ENCODE data around the gene CANT1.

CANT1 gene

GRCh38 chr17:79027274-79027924 lies 17.8 kb upstream of the CANT1 start:
- Histone ChIP-seq H2AFZ (ENCODE audit: insufficient read depth, low read length, poor library complexity) (no peak overlapping the region), H3K27me3 (ENCODE audit: insufficient read depth, low read length) (peaks cover 13% of the 10 kb centered on the region), H3K18ac (ENCODE audit: low read length) (no peak overlapping the region), H2BK12ac (ENCODE audit: low read length) (peak overlapping the region; percentile 13), H4K91ac (ENCODE audit: low read depth, low read length) (no peak overlapping the region), H2BK5ac (ENCODE audit: low read depth, low read length, poor library complexity) (no peak overlapping the region), H3K4me3 (ENCODE audit: low read depth, low read length) (no peak overlapping the region), H3K4me1 (ENCODE audit: control insufficient read depth in 1 of 2, insufficient read depth in 2 of 2, low read length in 2 of 2) (peaks cover 23 to 36% of the 10 kb centered on the region in 2 experiments), H3K36me3 (ENCODE audit: control insufficient read depth in 1 of 2, insufficient read depth in 2 of 2, low read length in 2 of 2) (no peaks in the 10 kb centered on the region), H2BK120ac (ENCODE audit: insufficient read depth, low read length, poor library complexity) (no peak overlapping the region), H3K27ac (ENCODE audit: low read depth, low read length) (no peak overlapping the region), H4K8ac (ENCODE audit: low read depth, low read length) (no peak overlapping the region), H3K14ac (ENCODE audit: low read length) (peak overlapping the region; percentile 10), H3K79me2 (ENCODE audit: control insufficient read depth, insufficient read depth, low read length, poor library complexity) (peaks cover 2% of the 10 kb centered on the region), H3K9ac (ENCODE audit: low read length) (no peak overlapping the region), H2AK5ac (ENCODE audit: low read length) (no peak overlapping the region), H3K9me3 (ENCODE audit: insufficient read depth, low read depth, low read length) (no peaks in the 10 kb centered on the region), H3K79me1 (ENCODE audit: low read length) (peaks cover 13% of the 10 kb centered on the region), H3K23ac (ENCODE audit: low read length) (no peak overlapping the region), H4K12ac (ENCODE audit: low read depth, low read length) (no peak overlapping the region), H3K4ac (ENCODE audit: low read depth, low read length) (no peak overlapping the region), H3K4me2 (ENCODE audit: low read length) (no peak overlapping the region)
- no CpG with 5 or more reads among the region's 10 CpGs for WGBS (ENCODE audit: extremely low coverage, insufficient coverage, insufficient read length)
- DNase-seq: no peak

- H2BK120ac ChIP-seq (ENCODE audit: insufficient read depth, low read length, poor library complexity): no peak overlapping the region
- H3K9ac ChIP-seq (ENCODE audit: low read length): no peak overlapping the region
- H2BK12ac ChIP-seq (ENCODE audit: low read length): no peak overlapping the region
- peak in 1 of 2 donors; percentile 68 for DNase-seq
- H3K79me2 ChIP-seq (ENCODE audit: control insufficient read depth, insufficient read depth, low read length, poor library complexity): peaks cover 2% of the 10 kb centered on the region
- H4K8ac ChIP-seq (ENCODE audit: low read depth, low read length): no peak overlapping the region
- no peak overlapping the region for H3K23ac ChIP-seq (ENCODE audit: low read length)
- H4K12ac ChIP-seq (ENCODE audit: low read depth, low read length): no peak overlapping the region
- no peak overlapping the region for H3K4me2 ChIP-seq (ENCODE audit: low read length)
- H3K36me3 ChIP-seq (ENCODE audit: control insufficient read depth in 1 of 2, insufficient read depth in 2 of 2, low read length in 2 of 2): no peaks in the 10 kb centered on the region
- no peak overlapping the region for H2AK5ac ChIP-seq (ENCODE audit: low read length)
- peaks cover 13% of the 10 kb centered on the region for H3K79me1 ChIP-seq (ENCODE audit: low read length)
- no CpG with 5 or more reads among the region's 16 CpGs for WGBS (ENCODE audit: extremely low coverage, insufficient coverage, insufficient read length)
- no peak overlapping the region for H3K18ac ChIP-seq (ENCODE audit: low read length)
- H3K27ac ChIP-seq (ENCODE audit: low read depth, low read length): no peak overlapping the region
- no peak overlapping the region for H3K4ac ChIP-seq (ENCODE audit: low read depth, low read length)
- H3K4me1 ChIP-seq (ENCODE audit: control insufficient read depth in 1 of 2, insufficient read depth in 2 of 2, low read length in 2 of 2): peaks cover 18 to 29% of the 10 kb centered on the region in 2 experiments
- peaks cover 13% of the 10 kb centered on the region for H3K27me3 ChIP-seq (ENCODE audit: insufficient read depth, low read length)
- H2AFZ ChIP-seq (ENCODE audit: insufficient read depth, low read length, poor library complexity): no peak overlapping the region
- H3K4me3 ChIP-seq (ENCODE audit: low read depth, low read length): no peak overlapping the region
- no peak overlapping the region for H2BK5ac ChIP-seq (ENCODE audit: low read depth, low read length, poor library complexity)
- no peak overlapping the region for H3K14ac ChIP-seq (ENCODE audit: low read length)
- no peaks in the 10 kb centered on the region for H3K9me3 ChIP-seq (ENCODE audit: insufficient read depth, low read depth, low read length)
- peak overlapping the region; percentile 12 for H4K91ac ChIP-seq (ENCODE audit: low read depth, low read length)
Measured at GRCh38 chr17:79026376-79027273, 17.1 kb upstream of the CANT1 start.

GRCh38 chr17:79024901-79025737 lies 15.6 kb upstream of the CANT1 start:
- no peak overlapping the region for H2BK5ac ChIP-seq (ENCODE audit: low read depth, low read length, poor library complexity)
- H3K36me3 ChIP-seq (ENCODE audit: control insufficient read depth in 1 of 2, insufficient read depth in 2 of 2, low read length in 2 of 2): no peaks in the 10 kb centered on the region
- no peaks in the 10 kb centered on the region for H3K9me3 ChIP-seq (ENCODE audit: insufficient read depth, low read depth, low read length)
- H2BK12ac ChIP-seq (ENCODE audit: low read length): peak overlapping the region; percentile 23
- H2AFZ ChIP-seq (ENCODE audit: insufficient read depth, low read length, poor library complexity): peak overlapping the region; percentile 3
- no peak overlapping the region for H4K12ac ChIP-seq (ENCODE audit: low read depth, low read length)
- no peak overlapping the region for H3K4me3 ChIP-seq (ENCODE audit: low read depth, low read length)
- H3K4me1 ChIP-seq (ENCODE audit: control insufficient read depth in 1 of 2, insufficient read depth in 2 of 2, low read length in 2 of 2): peaks cover 18 to 29% of the 10 kb centered on the region in 2 experiments
- peaks cover 16% of the 10 kb centered on the region for H3K79me1 ChIP-seq (ENCODE audit: low read length)
- peak overlapping the region; percentile 17 for H2AK5ac ChIP-seq (ENCODE audit: low read length)
- H3K4ac ChIP-seq (ENCODE audit: low read depth, low read length): no peak overlapping the region
- no peak overlapping the region for H4K91ac ChIP-seq (ENCODE audit: low read depth, low read length)
- H3K4me2 ChIP-seq (ENCODE audit: low read length): peak overlapping the region; percentile 66
- H3K23ac ChIP-seq (ENCODE audit: low read length): no peak overlapping the region
- DNase-seq: no peak
- H3K27ac ChIP-seq (ENCODE audit: low read depth, low read length): no peak overlapping the region
- H3K27me3 ChIP-seq (ENCODE audit: insufficient read depth, low read length): peaks cover 13% of the 10 kb centered on the region
- no peak overlapping the region for H2BK120ac ChIP-seq (ENCODE audit: insufficient read depth, low read length, poor library complexity)
- H3K9ac ChIP-seq (ENCODE audit: low read length): no peak overlapping the region
- H4K8ac ChIP-seq (ENCODE audit: low read depth, low read length): no peak overlapping the region
- no peak overlapping the region for H3K14ac ChIP-seq (ENCODE audit: low read length)
- H3K18ac ChIP-seq (ENCODE audit: low read length): peak overlapping the region; percentile 9
- H3K79me2 ChIP-seq (ENCODE audit: control insufficient read depth, insufficient read depth, low read length, poor library complexity): peaks cover 2% of the 10 kb centered on the region
- WGBS (ENCODE audit: extremely low coverage, insufficient coverage, insufficient read length): no CpG with 5 or more reads among the region's 31 CpGs
